Aorta (tissue), 5 donors: ENCODE results near the gene RIN1. TPM values are rescaled to one million over a fixed set of nuclear protein-coding genes. Genes with fewer than 3 reads are reported as not detected.

Experiments
- ATAC-seq: fragments of 200-7000 bp; cut with Tn5 transposase; one replicate; pipeline ENCODE4 v1.9.1; 2022; ENCODE audit warnings: moderate library complexity; ENCODE audit not compliant: low FRiP score
- DNase-seq, 2 donors: peaks; one replicate each; pipeline ENCODE4 v3.0.0-alpha.2; 2020
- H3K27ac ChIP-seq, 2 donors: one replicate each; pipeline ENCODE4 v1.5.1; 2013; ENCODE audit warnings: low read length in 2 of 2, mild to moderate bottlenecking in 2 of 2, moderate library complexity in 2 of 2, control low read depth in 1 of 2, inconsistent platforms in 1 of 2, low read depth in 1 of 2
- H3K27me3 ChIP-seq, 2 donors: one replicate each; pipeline ENCODE4 v1.6.1; 2013; ENCODE audit warnings: control low read depth in 1 of 2, low read length in 1 of 2, mild to moderate bottlenecking in 1 of 2, moderate library complexity in 1 of 2; ENCODE audit not compliant: insufficient read depth in 2 of 2, control insufficient read depth in 1 of 2
- H3K36me3 ChIP-seq, 2 donors: one replicate each; pipeline ENCODE4 v1.6.1; 2013; ENCODE audit warnings: control low read depth in 1 of 2, low read length in 1 of 2, mild to moderate bottlenecking in 1 of 2; ENCODE audit not compliant: insufficient read depth in 2 of 2, control insufficient read depth in 1 of 2
- H3K4me1 ChIP-seq, 2 donors: one replicate each; pipeline ENCODE4 v1.6.1; 2013; ENCODE audit warnings: low read length in 2 of 2, control low read depth in 1 of 2, mild to moderate bottlenecking in 1 of 2, moderate library complexity in 1 of 2; ENCODE audit not compliant: insufficient read depth in 2 of 2, control insufficient read depth in 1 of 2
- H3K4me3 ChIP-seq, 2 donors: one replicate each; pipeline ENCODE4 v1.5.1; 2013; ENCODE audit warnings: low read length in 2 of 2, control low read depth in 1 of 2, mild to moderate bottlenecking in 1 of 2
- H3K9me3 ChIP-seq: one replicate; pipeline ENCODE4 v1.6.1; 2013; ENCODE audit warnings: mild to moderate bottlenecking, low read length; ENCODE audit not compliant: control insufficient read depth
- WGBS, 2 donors: extraction: QIAGEN DNeasy Blood & Tissue Kit; methylation state at CpG; one replicate each; pipeline ENCODE4 v1.1.7; 2013; 5-methylcytosine and 5-hydroxymethylcytosine counted together
- intact Hi-C, 2 donors: fragments of 100-400 bp; cut with DNase I; formaldehyde crosslinking; loops; one replicate each; pipeline versions ENCODE4 v1.14.2 to v1.15.0; 2022
- polyA plus RNA-seq, 2 donors: library from polyadenylated mRNA; stranded (reverse); fragments of 200-250 nt; gene quantifications; one replicate each; pipeline ENCODE4 v1.2.3, GENCODE V29; 2013
- total RNA-seq, 2 donors: library from RNA; stranded (reverse); fragmentation: NEBNext Ultra II Directional; extraction: Animal tissue kit (Norgen Biotek cat#: 25700); gene quantifications; one replicate each; pipeline ENCODE4 v1.2.1, GENCODE V29; 2021
- donor health status: healthy with polysubstance abuse.
- donor health status: Bipolar disorder and iron deficiency.
- donor health status: DM: no; HTN: no; CAD: no.
- donor health status: DM: no; HTN: no; CAD: no.
- donor health status: DM: yes; HTN: yes; CAD: no.

RIN1 gene
- total and polyA plus RNA-seq, 4 donors = 1.8 to 13.3 (median 8.7) TPM

DNA sequence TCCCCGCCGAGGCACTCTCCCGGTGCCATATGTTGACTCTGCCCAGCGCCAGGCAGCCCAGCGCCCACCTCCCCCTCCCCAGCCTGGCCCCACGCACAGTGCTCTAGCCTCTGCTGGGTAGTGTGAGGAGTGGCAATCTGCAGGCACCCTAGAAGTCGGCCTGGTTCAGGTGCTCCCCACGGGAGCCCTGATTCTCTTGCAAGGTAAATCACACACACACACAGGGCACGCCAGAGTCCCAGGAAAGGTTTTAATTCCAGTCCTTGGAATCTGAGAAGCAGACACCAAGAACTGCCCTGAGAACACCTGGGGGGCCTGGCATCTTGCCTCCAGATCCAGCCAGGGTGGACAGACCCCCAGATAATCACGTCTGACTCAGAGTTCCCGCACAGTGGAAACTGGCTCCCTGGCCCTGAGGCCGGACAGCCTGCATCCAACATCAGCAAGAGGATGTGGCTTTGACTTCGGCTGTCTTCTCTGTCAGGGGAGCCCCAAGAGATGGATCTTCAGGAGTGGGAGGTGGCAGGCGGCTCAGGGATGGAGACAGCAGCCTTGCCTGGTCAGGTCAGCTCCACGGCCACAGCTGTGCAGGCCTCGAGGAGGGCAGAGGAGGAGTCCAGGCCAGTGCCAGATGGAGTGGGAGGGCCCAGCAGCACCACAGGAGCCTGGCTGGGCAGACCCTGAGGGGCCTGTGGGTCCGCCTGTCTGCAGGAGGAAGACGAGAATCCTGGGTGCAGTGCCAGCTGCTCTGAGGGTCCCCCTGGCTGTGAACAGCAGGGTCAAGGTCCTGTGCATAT is 1.1 kb upstream of the RIN1 start:
- WGBS, 2 donors = 50 to 59% methylated on average over 18 of the region's 18 CpGs
- intact Hi-C loops = no loop called here
- peak; percentile 48 to 71 for DNase-seq

DNA sequence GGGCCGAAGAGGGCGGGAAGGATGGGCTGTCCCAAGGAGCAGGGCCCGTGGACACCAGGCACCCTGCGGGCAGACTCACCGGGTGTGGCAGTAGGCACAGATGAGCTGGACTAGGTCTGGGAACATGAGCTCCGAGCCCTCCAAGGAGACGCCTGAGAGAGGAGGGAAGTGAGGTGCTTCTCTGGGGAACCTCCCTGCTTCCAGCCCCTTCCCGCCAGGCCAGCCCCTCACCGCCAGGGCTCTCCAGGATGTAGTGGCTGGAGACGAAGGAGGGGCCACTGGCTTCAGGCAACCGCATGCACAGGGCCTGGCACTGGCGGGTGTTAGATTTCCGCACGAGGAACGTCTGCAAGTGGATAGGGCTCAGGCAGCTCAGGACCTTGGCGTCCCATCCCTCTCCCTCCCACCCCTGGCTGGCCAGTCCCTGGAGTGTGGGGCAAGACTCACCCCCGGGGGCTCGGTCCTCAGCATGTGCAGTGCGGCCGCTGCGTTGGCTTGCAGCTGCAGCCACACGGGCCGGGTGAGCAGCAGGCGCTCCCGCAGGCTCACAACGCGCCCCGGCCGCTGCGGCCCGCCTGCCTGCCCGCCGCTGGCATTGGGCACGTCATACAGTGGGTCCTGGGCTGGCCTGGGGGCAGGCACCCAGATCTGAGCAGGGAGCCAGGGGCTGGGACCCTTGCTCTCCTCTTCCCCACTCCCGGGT is 552 bp downstream of the RIN1 start:
- H3K36me3 ChIP-seq = peaks cover 0 to 4% of the 10 kb centered on the region in 2 donors
- 10 to 12% methylated on average over 35 of the region's 35 CpGs for WGBS, 2 donors

More for the DNA sequence above, 1.1 kb upstream of the RIN1 start:
- H3K27me3 ChIP-seq = no peaks in the 10 kb centered on the region
- no peaks in the 10 kb centered on the region for H3K4me1 ChIP-seq
- ATAC-seq = no peak
- H3K36me3 ChIP-seq = peaks cover 0 to 8% of the 10 kb centered on the region in 2 donors
- H3K4me3 ChIP-seq = no peak overlapping the region
- H3K27ac ChIP-seq = no peak overlapping the region
- no peaks in the 10 kb centered on the region for H3K9me3 ChIP-seq

DNA sequence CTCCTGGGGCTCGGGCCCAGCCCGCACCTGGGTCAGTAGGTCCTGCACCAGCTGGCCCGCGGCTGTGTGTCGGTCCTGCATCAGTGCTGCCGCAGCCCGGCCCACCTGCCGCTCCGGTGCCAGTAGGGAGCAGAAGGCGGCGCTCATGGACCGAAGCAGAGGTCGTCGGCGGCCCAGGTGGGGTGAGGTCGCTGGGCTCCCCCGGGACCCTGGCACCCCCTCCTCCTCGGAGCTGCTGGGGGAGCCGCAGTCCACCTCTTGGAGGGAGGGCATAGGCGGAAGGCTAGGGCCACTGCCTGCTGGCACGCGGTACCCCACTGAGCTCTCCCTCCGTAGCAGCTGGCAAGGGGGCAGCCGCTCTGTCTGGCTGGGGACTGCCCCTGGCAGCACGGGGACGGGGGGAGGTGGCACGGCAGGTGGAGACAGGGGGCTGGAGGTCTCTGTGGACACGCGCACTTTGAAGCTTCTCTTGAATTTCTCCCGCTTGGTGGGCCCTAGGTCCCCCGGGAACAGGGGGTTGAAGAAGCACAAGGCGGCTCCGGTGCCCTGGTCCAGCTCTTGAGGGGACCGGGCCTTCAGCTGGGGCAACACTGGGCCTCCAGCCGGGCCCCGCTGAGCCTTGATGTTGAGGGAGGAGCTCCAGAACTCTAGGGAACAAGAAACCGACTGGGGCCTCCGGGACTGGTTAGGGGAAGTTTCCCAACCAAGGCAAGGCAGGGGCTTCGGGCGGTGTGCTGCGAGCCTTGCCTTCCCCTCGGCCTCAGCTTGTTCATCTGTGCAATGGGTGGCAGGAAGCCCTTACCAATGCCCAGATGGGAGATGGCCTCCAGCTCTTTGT is 1.4 kb downstream of the RIN1 start:
- no peak overlapping the region for H3K4me3 ChIP-seq
- DNase-seq (peak in 1 of 2 donors; percentile 76), ATAC-seq (no peak)
- H3K27me3 ChIP-seq = no peaks in the 10 kb centered on the region
- H3K4me1 ChIP-seq = no peaks in the 10 kb centered on the region
- H3K36me3 ChIP-seq = peaks cover 0 to 3% of the 10 kb centered on the region in 2 donors
- no peaks in the 10 kb centered on the region for H3K9me3 ChIP-seq
- H3K27ac ChIP-seq = no peak overlapping the region
- intact Hi-C loops = no loop called here
- WGBS, 2 donors = 82% methylated on average over 41 to 42 of the region's 42 CpGs

More for the DNA sequence above, 552 bp downstream of the RIN1 start:
- no peaks in the 10 kb centered on the region for H3K27me3 ChIP-seq
- DNase-seq (peak; percentile 69 to 79), ATAC-seq (peak; percentile 10)
- no peaks in the 10 kb centered on the region for H3K9me3 ChIP-seq
- H3K27ac ChIP-seq = peak overlapping the region in 1 of 2 donors; percentile 12
- no peaks in the 10 kb centered on the region for H3K4me1 ChIP-seq
- peak overlapping the region; percentile 19 to 50 for H3K4me3 ChIP-seq
- intact Hi-C loops = no loop called here

DNA sequence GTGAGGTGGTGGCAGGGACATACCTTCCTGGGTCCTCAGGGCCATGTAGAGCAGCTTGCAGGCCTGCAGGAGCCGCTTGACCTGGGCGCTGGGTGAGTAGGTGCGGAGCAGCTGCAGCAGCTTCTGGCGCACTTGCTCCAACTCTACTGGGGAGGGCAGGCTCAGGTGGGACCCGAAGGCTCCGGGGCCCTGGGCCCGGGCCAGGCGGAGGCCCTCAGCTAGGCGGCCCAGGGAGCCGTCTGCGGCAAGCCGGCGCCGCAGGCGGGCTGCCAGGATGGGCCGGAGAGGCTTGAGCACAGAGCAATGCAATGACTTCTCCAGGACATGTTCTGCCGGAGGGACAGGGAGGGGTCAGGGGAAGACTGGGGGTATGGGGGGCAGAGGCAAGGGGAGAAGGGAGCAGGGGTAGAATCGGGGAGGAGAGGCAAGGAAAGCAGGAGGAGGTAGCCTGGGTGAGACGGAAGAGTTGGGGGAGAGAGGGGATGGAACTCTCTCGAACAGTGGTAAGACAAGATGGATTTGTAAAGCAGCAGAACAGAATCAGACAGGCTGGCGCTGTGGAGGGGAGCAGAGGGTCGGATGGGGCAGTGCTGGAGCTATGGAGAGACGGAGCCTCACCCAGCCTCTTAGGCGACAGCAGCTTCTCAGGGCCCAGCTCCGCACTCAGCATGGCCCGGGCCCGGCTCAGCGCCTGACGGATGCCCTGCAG is 2.2 kb downstream of the RIN1 start:
- Histone ChIP-seq H3K4me1 (no peaks in the 10 kb centered on the region), H3K4me3 (no peak overlapping the region), H3K36me3 (peaks cover 0 to under 1% of the 10 kb centered on the region in 2 donors), H3K27ac (no peak overlapping the region), H3K27me3 (no peaks in the 10 kb centered on the region), H3K9me3 (no peaks in the 10 kb centered on the region)
- ATAC-seq = no peak
- intact Hi-C loops = no loop called here
- 89 to 95% methylated on average over 25 to 29 of the region's 29 CpGs for WGBS, 2 donors
- peak in 1 of 2 donors; percentile 44 for DNase-seq

DNA sequence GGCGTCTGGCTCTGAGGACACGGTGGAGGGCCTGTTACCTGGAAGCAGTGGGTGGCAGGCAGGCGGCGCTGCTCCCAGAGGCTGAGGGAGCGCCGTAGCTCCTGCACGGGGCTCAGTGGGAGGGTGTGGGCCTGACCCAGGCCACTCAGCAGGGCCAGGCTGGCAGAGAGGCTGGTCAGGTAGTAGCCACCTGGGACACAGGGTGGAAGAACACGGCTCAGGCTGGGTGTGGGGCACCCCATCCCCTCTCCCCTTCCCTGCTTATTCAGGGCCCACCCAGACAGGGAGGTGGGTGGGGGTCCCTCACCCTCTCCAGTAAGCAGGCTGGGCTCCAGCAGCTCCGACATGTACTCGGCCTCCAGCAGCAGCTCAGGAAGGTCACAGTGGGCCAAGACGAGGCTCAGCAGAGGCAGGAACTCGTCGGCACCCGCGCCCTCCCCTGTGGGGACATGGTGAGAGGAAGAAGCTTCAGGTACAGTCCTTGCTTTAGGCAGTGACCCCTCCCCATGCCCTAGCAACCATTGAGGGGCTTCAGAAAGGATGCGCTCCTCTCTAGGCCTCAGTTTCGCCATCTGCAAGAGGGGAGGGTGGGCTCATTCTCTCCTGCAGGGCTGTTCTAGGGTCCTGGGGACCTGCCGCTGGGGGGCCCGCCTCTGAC is 2.9 kb downstream of the RIN1 start:
- DNase-seq (peak in 1 of 2 donors; percentile 73), ATAC-seq (no peak)
- H3K36me3 ChIP-seq = no peaks in the 10 kb centered on the region
- intact Hi-C loops = no loop called here
- no peaks in the 10 kb centered on the region for H3K9me3 ChIP-seq
- H3K27me3 ChIP-seq = no peaks in the 10 kb centered on the region
- no peak overlapping the region for H3K4me3 ChIP-seq
- no peaks in the 10 kb centered on the region for H3K4me1 ChIP-seq
- no peak overlapping the region for H3K27ac ChIP-seq
- 91 to 96% methylated on average over 19 of the region's 19 CpGs for WGBS, 2 donors

DNA sequence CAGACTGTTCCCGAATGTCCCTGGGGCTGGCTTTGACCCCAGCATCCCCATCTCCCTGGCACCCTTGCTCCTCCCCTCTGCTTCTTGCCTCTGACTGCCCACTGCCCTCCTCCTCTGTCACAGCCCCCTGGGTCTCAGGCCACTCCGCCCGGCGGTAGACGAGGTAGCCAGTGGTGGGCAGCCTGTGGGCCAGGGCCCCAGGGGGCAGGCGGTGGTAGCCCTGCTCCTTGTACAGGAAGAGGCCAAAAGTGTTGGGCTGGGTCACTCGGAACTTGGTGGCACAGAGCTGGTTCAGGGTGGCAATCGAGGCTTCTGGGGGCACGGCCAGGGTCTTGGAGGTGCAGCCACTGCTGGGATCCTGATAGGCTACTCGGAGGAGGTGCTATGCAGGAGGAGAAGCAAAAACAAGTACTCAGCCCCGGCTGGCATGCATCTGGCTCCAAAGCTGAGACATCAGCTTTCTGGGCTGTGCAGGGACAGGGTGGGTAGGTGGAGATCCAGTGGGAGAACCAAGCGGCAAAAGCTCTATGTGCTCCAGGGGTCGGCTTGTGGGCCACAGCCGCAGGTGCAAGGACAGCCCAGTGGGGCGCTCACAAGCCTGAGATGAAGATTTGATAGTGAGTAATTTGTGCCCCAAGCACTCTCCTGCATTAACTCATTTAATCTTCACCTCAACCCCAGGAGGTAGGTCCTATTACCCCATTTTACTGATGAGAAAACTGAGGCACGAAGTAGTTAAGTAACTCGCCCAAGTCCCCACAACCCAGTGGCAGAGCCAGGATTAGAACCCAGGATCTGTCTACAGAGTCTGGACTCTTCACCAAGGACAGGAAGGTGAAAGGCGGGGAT is 3.6 kb downstream of the RIN1 start:
- H3K4me3 ChIP-seq = no peak overlapping the region
- intact Hi-C loops = no loop called here
- no peak for ATAC-seq
- no peaks in the 10 kb centered on the region for H3K9me3 ChIP-seq
- no peaks in the 10 kb centered on the region for H3K27me3 ChIP-seq
- 84 to 85% methylated on average over 18 of the region's 18 CpGs for WGBS, 2 donors
- no peaks in the 10 kb centered on the region for H3K4me1 ChIP-seq
- DNase-seq = peak; percentile 36 to 63
- no peaks in the 10 kb centered on the region for H3K36me3 ChIP-seq
- H3K27ac ChIP-seq = no peak overlapping the region

DNA sequence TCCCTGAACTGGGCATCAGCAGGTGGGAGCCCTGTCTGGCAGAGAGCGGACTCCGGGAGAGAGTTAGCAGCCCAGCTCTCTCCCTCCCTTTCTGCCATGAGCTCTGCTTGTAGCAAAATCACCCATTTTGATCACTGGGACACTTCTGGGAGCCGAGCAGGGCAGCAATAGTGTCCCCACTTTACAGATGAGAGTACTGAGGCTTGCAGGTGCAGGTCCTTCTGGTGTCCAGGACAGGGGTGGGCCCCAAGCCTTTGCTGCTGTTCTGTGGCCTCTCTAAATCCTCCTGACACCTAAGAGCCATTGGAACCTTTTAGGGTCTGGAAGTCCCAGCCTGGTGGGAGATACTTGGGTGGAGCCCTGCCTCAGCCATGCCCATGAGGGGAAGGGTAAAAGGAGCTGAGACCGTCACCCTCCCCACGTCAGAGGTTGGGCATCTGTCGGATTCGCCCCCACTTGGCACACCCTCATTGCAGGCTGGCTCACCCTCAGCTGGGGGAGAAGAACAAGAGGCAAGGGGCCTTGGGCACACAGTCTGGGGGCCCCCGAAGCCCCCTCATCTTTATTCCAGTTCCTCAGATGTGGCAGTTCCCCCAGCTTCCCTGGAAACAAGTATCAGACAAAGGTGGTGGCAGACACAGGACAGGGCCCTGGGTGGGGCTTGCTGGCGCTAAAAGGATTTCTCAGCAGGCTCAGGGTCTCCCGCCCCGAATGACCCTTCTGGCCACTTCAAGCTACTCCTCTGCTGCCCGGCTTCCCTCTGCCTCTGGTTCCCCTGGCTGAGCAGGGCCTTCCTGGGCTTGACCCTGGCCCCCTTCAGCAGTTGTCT is 4.5 kb downstream of the RIN1 start:
- no peaks in the 10 kb centered on the region for H3K27me3 ChIP-seq
- no peak for ATAC-seq
- no peaks in the 10 kb centered on the region for H3K9me3 ChIP-seq
- no peak overlapping the region for H3K4me3 ChIP-seq
- H3K4me1 ChIP-seq = no peaks in the 10 kb centered on the region
- peak in 1 of 2 donors; percentile 55 for DNase-seq
- H3K27ac ChIP-seq = no peak overlapping the region
- H3K36me3 ChIP-seq = no peaks in the 10 kb centered on the region
- 92 to 94% methylated on average over 12 of the region's 12 CpGs for WGBS, 2 donors
- intact Hi-C loops = no loop called here
